Measurements from ENCODE around the gene CLBA1. TPM values are rescaled to one million over a fixed set of nuclear protein-coding genes. Genes with fewer than 3 reads are reported as not detected.
A peak's percentile ranks its signal among the peaks of the same experiment; 100 is the strongest.

CLBA1 gene
- total and polyA plus RNA-seq, 9 of the 15 experiments (the other 6 are each of a cell fraction or from before 2014, with no cell fraction given), result 0.04 to 3.9 (median 2.6) TPM

- H3K36me3 ChIP-seq (ENCODE audit: control insufficient read depth, insufficient read depth, low read length), result no peaks in the 10 kb centered on the region
- H3K9me1 ChIP-seq (ENCODE audit: control insufficient read depth, insufficient read depth, low read length), result no peaks in the 10 kb centered on the region
- H3K9me3 ChIP-seq (replicated peaks; ENCODE audit: control insufficient read depth, insufficient read depth, low read depth, low read length), result no peaks in the 10 kb centered on the region
- POLR2A ChIA-PET, result interaction anchor here (0.7 kb wide), 1 partner anchor 199 kb away, joined by 4 read pairs; no protein-coding TSS in a partner anchor
- H3K79me2 ChIP-seq (ENCODE audit: control insufficient read depth, insufficient read depth, low read length), result no peaks in the 10 kb centered on the region; the same call in 2 of the 3 replicates
- no peak overlapping the region for H3K4me2 ChIP-seq (ENCODE audit: insufficient read depth, low read length)
- no peaks in the 10 kb centered on the region; the same call in 1 of the 2 replicates for H4K20me1 ChIP-seq (replicated peaks; ENCODE audit: control insufficient read depth, insufficient read depth, low read length)
- 54% methylated on average over 3 of the region's 7 CpGs for WGBS (ENCODE audit: insufficient coverage, low coverage, missing lambda C conversion rate)
- intact Hi-C loops (cut with micrococcal nuclease), result no loop called here
- FAIRE-seq, result no peak
- H3K27me3 ChIP-seq (ENCODE audit: control insufficient read depth in 2 of 2, insufficient read depth in 2 of 2, low read length in 2 of 2), result no peaks in the 10 kb centered on the region
- no TSS peak for BruUV-seq (replicated peaks)
- TF ChIP-seq ZBTB9 (CRISPR knock-in tag; IDR thresholded peaks at IDR 0.05) (no peak), MTA2 (IDR thresholded peaks at IDR 0.05; ENCODE audit: low read depth) (no peak), HOXB6 (CRISPR knock-in tag; IDR thresholded peaks at IDR 0.05; ENCODE audit: borderline replicate concordance) (no peak), DMBX1 (CRISPR knock-in tag; IDR thresholded peaks at IDR 0.05; ENCODE audit: borderline replicate concordance) (no peak), IRF2 (CRISPR knock-in tag; IDR thresholded peaks at IDR 0.05) (no peak), PBX2 (CRISPR knock-in tag; IDR thresholded peaks at IDR 0.05; ENCODE audit: low read depth) (no peak), PBX2 (tag; conservative IDR thresholded peaks at IDR 0.05; ENCODE audit: low read depth) (no peak), KHSRP (IDR thresholded peaks at IDR 0.05) (no peak), MITF (IDR thresholded peaks at IDR 0.05) (no peak), ZNF239 (CRISPR knock-in tag; IDR thresholded peaks at IDR 0.05) (no peak), PREB (CRISPR knock-in tag; IDR thresholded peaks at IDR 0.05) (no peak), SNIP1 (IDR thresholded peaks at IDR 0.05; ENCODE audit: low read depth) (no peak), E4F1 (CRISPR knock-in tag; IDR thresholded peaks at IDR 0.05; ENCODE audit: borderline replicate concordance) (no peak)
- no peak overlapping the region for H3K27ac ChIP-seq (ENCODE audit: extremely low read depth, low read depth, low read length)
- in situ Hi-C loops (cut with MboI), result no loop called here
- CTCF ChIA-PET (ENCODE audit: low intra/inter-chr PET ratio), result no interaction called here
- no peak for ATAC-seq
- peaks cover 0 to 22% of the 10 kb centered on the region in 2 experiments; a peak in 3 of 5 replicates for H3K4me1 ChIP-seq (replicated peaks in 1 of 2; ENCODE audit: control insufficient read depth in 2 of 2, insufficient read depth in 2 of 2, low read length in 2 of 2)
- no peak for DNase-seq (ENCODE audit: extremely low read depth in 1 of 4, low spot score in 3 of 4)
- H2AFZ ChIP-seq (ENCODE audit: low read depth, low read length), result no peak overlapping the region
- H3K9ac ChIP-seq (ENCODE audit: insufficient read depth in 1 of 2, low read depth in 2 of 2, low read length in 2 of 2), result peak overlapping the region in 1 of 2 experiments; percentile 68; a peak in 1 of 4 replicates
- no peak overlapping the region for H3K4me3 ChIP-seq
Observed at GRCh38 chr14:104989951-104990303, 4.3 kb downstream of the CLBA1 start.

All from K562 (cell line).